B cell (primary cell): ENCODE data around the gene DRC1.

ENCODE experiments used
- CTCF ChIP-seq: fragments of 200-600 bp; IDR thresholded peaks from one replicate; pipeline ENCODE4 v1.8.0; 2022; ENCODE audit warnings: antibody characterized with exemption, mild to moderate bottlenecking
- EZH2 ChIP-seq: IDR thresholded peaks from 2 replicates; pipeline ENCODE4 v1.6.1; 2012; ENCODE audit warnings: borderline replicate concordance, low read depth, mild to moderate bottlenecking, moderate library complexity, low read length; ENCODE audit not compliant: insufficient read depth, poor library complexity, severe bottlenecking

GRCh38 chr2:26428846-26429245 is 27.1 kb downstream of the DRC1 start:
- no peak for TF ChIP-seq CTCF
- TF ChIP-seq EZH2: no peak
